Measurements from ENCODE around the gene C11orf68. TPM values are rescaled to one million over a fixed set of nuclear protein-coding genes. Genes with fewer than 3 reads are reported as not detected.

C11orf68 gene
- total and polyA plus RNA-seq, 9 of the 15 experiments (the other 6 are each of a cell fraction or from before 2014, with no cell fraction given), result 3.6 to 35.9 (median 12.8) TPM

- TF ChIP-seq NEUROD1 (IDR thresholded peaks at IDR 0.05; ENCODE audit: borderline replicate concordance, low read depth, low read length, partially characterized antibody) (peak; percentile 76), L3MBTL2 (IDR thresholded peaks at IDR 0.05) (peak; percentile 99), ZNF696 (CRISPR knock-in tag; conservative IDR thresholded peaks at IDR 0.05) (no peak), CLOCK (CRISPR knock-in tag; IDR thresholded peaks at IDR 0.05; ENCODE audit: borderline replicate concordance) (peak; percentile 36; the same call in 1 of the 2 replicates), MAZ (CRISPR knock-in tag; conservative IDR thresholded peaks at IDR 0.05 in 1 of 2, IDR thresholded peaks at IDR 0.05 in 1 of 2) (peak; percentile 80 to 87), AFF4 (CRISPR knock-in tag; IDR thresholded peaks at IDR 0.05) (peak; percentile 95), HDGF (IDR thresholded peaks at IDR 0.05) (no peak), LEF1 (IDR thresholded peaks at IDR 0.05) (no peak), NCOA1 (IDR thresholded peaks at IDR 0.05; ENCODE audit: low read depth) (no peak), HNRNPL (IDR thresholded peaks at IDR 0.05; ENCODE audit: low read depth, low read length) (peak; percentile 99), ZNF707 (CRISPR knock-in tag; conservative IDR thresholded peaks at IDR 0.05) (no peak), ZNF253 (CRISPR knock-in tag; conservative IDR thresholded peaks at IDR 0.05) (no peak), FOXP1 (CRISPR knock-in tag; IDR thresholded peaks at IDR 0.05) (peak; percentile 89), NR4A1 (CRISPR knock-in tag; IDR thresholded peaks at IDR 0.05) (0 out of 2 replicates have a peak, but pooled peaks have one; percentile 28), NR4A1 (tag; IDR thresholded peaks at IDR 0.05) (peak; percentile 79; the same call in 1 of the 2 replicates), SMAD4 (CRISPR knock-in tag; conservative IDR thresholded peaks at IDR 0.05) (peak; percentile 69; the same call in 1 of the 2 replicates), ZNF584 (CRISPR knock-in tag; IDR thresholded peaks at IDR 0.05; ENCODE audit: low read depth) (no peak), TSHZ1 (CRISPR knock-in tag; IDR thresholded peaks at IDR 0.05) (0 out of 2 replicates have a peak, but pooled peaks have one; percentile 18)
Measured at GRCh38 chr11:65899356-65900124, 19.3 kb downstream of the C11orf68 start (continued).
